NCI-H345 (cell line): ENCODE data around the gene NIN.
"Not testable (repeated sequence)": the region's sequence is repeated elsewhere in the genome, so short reads cannot be mapped to it uniquely, and the experiment has no call there.

Experiments used
- DNase-seq: peaks from one replicate; lab custom pipeline; 2025; lab: John Stamatoyannopoulos, UW

NIN gene

GRCh38 chr14:50717811-50718210 lies 113.2 kb downstream of the NIN start:
- no peak for DNase-seq

GRCh38 chr14:50714450-50715073 lies 116.4 kb downstream of the NIN start:
- no peak for DNase-seq

GRCh38 chr14:50711043-50711442 lies 119.9 kb downstream of the NIN start:
- no peak for DNase-seq

- no peak for DNase-seq
Measured at GRCh38 chr14:50705026-50705593, 125.9 kb downstream of the NIN start.

GRCh38 chr14:50704454-50705010 lies 126.4 kb downstream of the NIN start:
- no peak for DNase-seq

- no peak for DNase-seq
Measured at GRCh38 chr14:50697659-50698290, 133.2 kb downstream of the NIN start.

- DNase-seq: not testable (repeated sequence)
Measured at GRCh38 chr14:50694260-50694659, 136.7 kb downstream of the NIN start.

GRCh38 chr14:50688875-50689274 lies 142.1 kb downstream of the NIN start:
- DNase-seq: no peak

- DNase-seq: no peak
Measured at GRCh38 chr14:50679674-50680073, 151.3 kb downstream of the NIN start.

- DNase-seq: no peak
Measured at GRCh38 chr14:50678163-50678562, 152.8 kb downstream of the NIN start.

GRCh38 chr14:50677527-50678063 lies 153.4 kb downstream of the NIN start:
- DNase-seq: no peak

- DNase-seq: no peak
Measured at GRCh38 chr14:50676814-50677516, 154.0 kb downstream of the NIN start.

GRCh38 chr14:50675597-50675996 lies 155.4 kb downstream of the NIN start:
- DNase-seq: no peak

GRCh38 chr14:50670866-50671256 lies 160.1 kb downstream of the NIN start:
- no peak for DNase-seq

- DNase-seq: no peak
Measured at GRCh38 chr14:50670196-50670865, 160.6 kb downstream of the NIN start.
